Measurements from ENCODE around the gene MBD5. TPM values are rescaled to one million over a fixed set of nuclear protein-coding genes. Genes with fewer than 3 reads are reported as not detected.

Gene MBD5
- total RNA-seq, 1 donor from 2014 or later: 95.4 TPM

- Mint-ChIP-seq H3K4me1 (ENCODE audit: low read depth, unreplicated experiment) (peaks cover 31% of the 10 kb centered on the region), H3K27me3 (ENCODE audit: unreplicated experiment) (peaks cover 2% of the 10 kb centered on the region), H3K36me3 (ENCODE audit: unreplicated experiment) (peaks cover 12% of the 10 kb centered on the region), H3K9me3 (ENCODE audit: unreplicated experiment) (peaks cover 5% of the 10 kb centered on the region), H3K4me3 (ENCODE audit: unreplicated experiment) (no peak overlapping the region), H3K27ac (ENCODE audit: unreplicated experiment) (peak overlapping the region; percentile 73)
- no peak for TF ChIP-seq CTCF (IDR thresholded peaks at IDR 0.05; ENCODE audit: partially characterized antibody, unreplicated experiment)
- no peak for DNase-seq
Measured at GRCh38 chr2:148338541-148338940, 317.6 kb downstream of the MBD5 start.

GRCh38 chr2:148342086-148342485 is 321.2 kb downstream of the MBD5 start:
- H3K27ac Mint-ChIP-seq (ENCODE audit: unreplicated experiment): no peak overlapping the region
- peaks cover 5% of the 10 kb centered on the region for H3K9me3 Mint-ChIP-seq (ENCODE audit: unreplicated experiment)
- H3K27me3 Mint-ChIP-seq (ENCODE audit: unreplicated experiment): peaks cover 2% of the 10 kb centered on the region
- peaks cover 26% of the 10 kb centered on the region for H3K4me1 Mint-ChIP-seq (ENCODE audit: low read depth, unreplicated experiment)
- peaks cover 10% of the 10 kb centered on the region for H3K36me3 Mint-ChIP-seq (ENCODE audit: unreplicated experiment)
- no peak overlapping the region for H3K4me3 Mint-ChIP-seq (ENCODE audit: unreplicated experiment)
- no peak for TF ChIP-seq CTCF (IDR thresholded peaks at IDR 0.05; ENCODE audit: partially characterized antibody, unreplicated experiment)
- no peak for DNase-seq

GRCh38 chr2:148350199-148350598 is 329.3 kb downstream of the MBD5 start:
- Mint-ChIP-seq H3K27me3 (ENCODE audit: unreplicated experiment) (no peaks in the 10 kb centered on the region), H3K9me3 (ENCODE audit: unreplicated experiment) (peaks cover 3% of the 10 kb centered on the region), H3K27ac (ENCODE audit: unreplicated experiment) (no peak overlapping the region), H3K4me1 (ENCODE audit: low read depth, unreplicated experiment) (no peaks in the 10 kb centered on the region), H3K4me3 (ENCODE audit: unreplicated experiment) (no peak overlapping the region), H3K36me3 (ENCODE audit: unreplicated experiment) (no peaks in the 10 kb centered on the region)
- no peak for TF ChIP-seq CTCF (IDR thresholded peaks at IDR 0.05; ENCODE audit: partially characterized antibody, unreplicated experiment)
- no peak for DNase-seq

- DNase-seq: no peak
- no peak overlapping the region for H3K27ac Mint-ChIP-seq (ENCODE audit: unreplicated experiment)
- no peaks in the 10 kb centered on the region for H3K36me3 Mint-ChIP-seq (ENCODE audit: unreplicated experiment)
- no peak for TF ChIP-seq CTCF (IDR thresholded peaks at IDR 0.05; ENCODE audit: partially characterized antibody, unreplicated experiment)
- no peaks in the 10 kb centered on the region for H3K27me3 Mint-ChIP-seq (ENCODE audit: unreplicated experiment)
- peaks cover 3% of the 10 kb centered on the region for H3K9me3 Mint-ChIP-seq (ENCODE audit: unreplicated experiment)
- no peaks in the 10 kb centered on the region for H3K4me1 Mint-ChIP-seq (ENCODE audit: low read depth, unreplicated experiment)
- H3K4me3 Mint-ChIP-seq (ENCODE audit: unreplicated experiment): no peak overlapping the region
Measured at GRCh38 chr2:148351437-148352143, 330.7 kb downstream of the MBD5 start.

GRCh38 chr2:148358375-148358774 is 337.5 kb downstream of the MBD5 start:
- Mint-ChIP-seq H3K4me3 (ENCODE audit: unreplicated experiment) (no peak overlapping the region), H3K4me1 (ENCODE audit: low read depth, unreplicated experiment) (no peaks in the 10 kb centered on the region), H3K27me3 (ENCODE audit: unreplicated experiment) (no peaks in the 10 kb centered on the region), H3K9me3 (ENCODE audit: unreplicated experiment) (peaks cover 6% of the 10 kb centered on the region), H3K36me3 (ENCODE audit: unreplicated experiment) (no peaks in the 10 kb centered on the region), H3K27ac (ENCODE audit: unreplicated experiment) (no peak overlapping the region)
- TF ChIP-seq CTCF (IDR thresholded peaks at IDR 0.05; ENCODE audit: partially characterized antibody, unreplicated experiment): no peak
- no peak for DNase-seq

Data from glutamatergic neuron (in vitro differentiated cells).